H9 (cell line): ENCODE measurements around the gene CCL11. TPM values are rescaled to one million over a fixed set of nuclear protein-coding genes. Genes with fewer than 3 reads are reported as not detected.

Experiments used
- DNase-seq: peaks from one replicate; pipeline ENCODE4 v3.0.0-alpha.2; 2017
- H2AFZ ChIP-seq: one replicate; pipeline ENCODE4 v1.6.1; 2013; ENCODE audit warnings: mild to moderate bottlenecking, low read length, control low read depth, moderate library complexity
- H2AK5ac ChIP-seq: 2 replicates; pipeline ENCODE4 v1.6.1; 2013; ENCODE audit warnings: low read length, control low read depth, mixed read lengths; ENCODE audit not compliant: insufficient read length
- H2BK120ac ChIP-seq: one replicate; pipeline ENCODE4 v1.6.1; 2013; ENCODE audit warnings: low read depth, mild to moderate bottlenecking, low read length, control low read depth, inconsistent platforms; ENCODE audit not compliant: poor library complexity, severe bottlenecking
- H2BK12ac ChIP-seq: 2 replicates; pipeline ENCODE4 v1.6.1; 2013; ENCODE audit warnings: low read length, control low read depth, mixed read lengths, low read depth; ENCODE audit not compliant: insufficient read length
- H2BK15ac ChIP-seq: 2 replicates; pipeline ENCODE4 v1.6.1; 2013; ENCODE audit warnings: low read depth, low read length, control low read depth
- H2BK20ac ChIP-seq: one replicate; pipeline ENCODE4 v1.6.1; 2013; ENCODE audit warnings: low read depth, mild to moderate bottlenecking, low read length, control low read depth, inconsistent platforms; ENCODE audit not compliant: poor library complexity, severe bottlenecking
- H2BK5ac ChIP-seq: 2 replicates; pipeline ENCODE4 v1.6.1; 2013; ENCODE audit warnings: low read length, control low read depth, mixed read lengths; ENCODE audit not compliant: insufficient read length
- H3K14ac ChIP-seq: 2 replicates; pipeline ENCODE4 v1.6.1; 2013; ENCODE audit warnings: low read length, control low read depth; ENCODE audit not compliant: insufficient read depth
- H3K18ac ChIP-seq: 2 replicates; pipeline ENCODE4 v1.6.1; 2013; ENCODE audit warnings: low read depth, mild to moderate bottlenecking, mixed read lengths, low read length, control low read depth; ENCODE audit not compliant: insufficient read length
- H3K23ac ChIP-seq: 2 replicates; pipeline ENCODE4 v1.6.1; 2013; ENCODE audit warnings: low read length, control low read depth, mixed read lengths, low read depth; ENCODE audit not compliant: insufficient read length
- H3K23me2 ChIP-seq: 2 replicates; pipeline ENCODE4 v1.6.1; 2013; ENCODE audit warnings: low read depth, mild to moderate bottlenecking, mixed read lengths, low read length, control low read depth; ENCODE audit not compliant: insufficient read length, poor library complexity, severe bottlenecking
- H3K27ac ChIP-seq: 2 replicates; pipeline ENCODE4 v1.5.1; 2013; ENCODE audit warnings: low read length, control low read depth, mixed read lengths, low read depth; ENCODE audit not compliant: insufficient read length
- H3K27me3 ChIP-seq: 2 replicates; pipeline ENCODE4 v1.6.1; 2013; ENCODE audit warnings: low read length, control low read depth, inconsistent platforms; ENCODE audit not compliant: insufficient read depth
- H3K4ac ChIP-seq: 2 replicates; pipeline ENCODE4 v1.6.1; 2013; ENCODE audit warnings: low read depth, mild to moderate bottlenecking, control low read depth, inconsistent platforms, low read length, moderate library complexity
- H3K4me1 ChIP-seq: 2 replicates; pipeline ENCODE4 v1.6.1; 2013; ENCODE audit warnings: low read length, control low read depth, inconsistent platforms; ENCODE audit not compliant: insufficient read depth
- H3K4me2 ChIP-seq: 2 replicates; pipeline ENCODE4 v1.6.1; 2013; ENCODE audit warnings: low read length, control low read depth, mixed read lengths; ENCODE audit not compliant: insufficient read length, insufficient read depth
- H3K56ac ChIP-seq: 2 replicates; pipeline ENCODE4 v1.6.1; 2013; ENCODE audit warnings: low read depth, mild to moderate bottlenecking, mixed read lengths, low read length, control low read depth; ENCODE audit not compliant: insufficient read length
- H3K79me1 ChIP-seq: 2 replicates; pipeline ENCODE4 v1.6.1; 2013; ENCODE audit warnings: low read depth, mild to moderate bottlenecking, moderate library complexity, low read length, control low read depth, inconsistent platforms; ENCODE audit not compliant: insufficient read depth, poor library complexity, severe bottlenecking
- H3K79me2 ChIP-seq: 2 replicates; pipeline ENCODE4 v1.6.1; 2013; ENCODE audit warnings: low read length, control low read depth, inconsistent platforms; ENCODE audit not compliant: insufficient read depth
- H3K9ac ChIP-seq: 2 replicates; pipeline ENCODE4 v1.6.1; 2013; ENCODE audit warnings: low read length, control low read depth, mixed read lengths; ENCODE audit not compliant: insufficient read length; ENCODE audit errors: extremely low read depth
- H3K9me3 ChIP-seq: one replicate; pipeline ENCODE4 v1.6.1; 2013; ENCODE audit warnings: low read depth, low read length, inconsistent platforms; ENCODE audit not compliant: control insufficient read depth
- H3T11ph ChIP-seq: one replicate; pipeline ENCODE4 v1.6.1; 2013; ENCODE audit warnings: mild to moderate bottlenecking, low read length, control low read depth, inconsistent platforms
- H4K20me1 ChIP-seq: one replicate; pipeline ENCODE4 v1.6.1; 2013; ENCODE audit not compliant: control insufficient read depth, insufficient read length, insufficient read depth
- H4K5ac ChIP-seq: 2 replicates; pipeline ENCODE4 v1.6.1; 2013; ENCODE audit warnings: low read depth, mild to moderate bottlenecking, mixed read lengths, low read length, control low read depth; ENCODE audit not compliant: insufficient read length
- H4K8ac ChIP-seq: replicated peaks from 2 replicates; pipeline ENCODE4 v1.6.1; 2013; ENCODE audit warnings: low read length, control low read depth, mixed read lengths, low read depth; ENCODE audit not compliant: insufficient read length
- H4K91ac ChIP-seq: 2 replicates; pipeline ENCODE4 v1.6.1; 2013; ENCODE audit warnings: low read depth, mild to moderate bottlenecking, moderate library complexity, mixed read lengths, low read length, control low read depth; ENCODE audit not compliant: insufficient read length
- H3K27ac Mint-ChIP-seq, 3 experiments: 2 replicates in 2 of 3; 3 replicates in 1 of 3; pipeline ENCODE4 v1.8.0; 2020 to 2021; ENCODE audit warnings: mixed read lengths in 3 of 3, mild to moderate bottlenecking in 1 of 3, moderate library complexity in 1 of 3
- H3K27me3 Mint-ChIP-seq: 2 replicates; pipeline ENCODE4 v1.8.0; 2021; ENCODE audit warnings: low read depth, mild to moderate bottlenecking, moderate library complexity, mixed read lengths
- H3K36me3 Mint-ChIP-seq, 3 experiments: 2 replicates in 2 of 3; 3 replicates in 1 of 3; pipeline ENCODE4 v1.8.0; 2020 to 2021; ENCODE audit warnings: low read depth in 3 of 3, mixed read lengths in 3 of 3; ENCODE audit not compliant: insufficient read depth in 1 of 3
- H3K4me1 Mint-ChIP-seq, 2 experiments: 2 replicates each; pipeline ENCODE4 v1.8.0; 2020; ENCODE audit warnings: mixed read lengths in 2 of 2
- H3K4me3 Mint-ChIP-seq, 2 experiments: 2 replicates in 1 of 2; 3 replicates in 1 of 2; pipeline ENCODE4 v1.8.0; 2020 to 2021; ENCODE audit warnings: mild to moderate bottlenecking in 2 of 2, mixed read lengths in 2 of 2, moderate library complexity in 1 of 2
- H3K9me3 Mint-ChIP-seq, 2 experiments: 2 replicates in 1 of 2; 3 replicates in 1 of 2; pipeline ENCODE4 v1.8.0; 2020; ENCODE audit warnings: mild to moderate bottlenecking in 2 of 2, mixed read lengths in 2 of 2, moderate library complexity in 1 of 2
- CTCF ChIP-seq: fragments of 200-600 bp; sonication (generic); conservative IDR thresholded peaks from 3 replicates; pipeline ENCODE4 v1.8.0; 2021; ENCODE audit warnings: antibody characterized with exemption, mild to moderate bottlenecking
- WGBS: extraction: QIAGEN DNeasy Blood & Tissue Kit; methylation state at CpG from one replicate; pipeline ENCODE4 v1.1.7; 2013; ENCODE audit warnings: missing lambda C conversion rate, low lambda C conversion rate, mixed read lengths; ENCODE audit not compliant: insufficient read length; ENCODE audit errors: extremely low coverage; 5-methylcytosine and 5-hydroxymethylcytosine counted together
- total RNA-seq: library from RNA; stranded (reverse); gene quantifications from 2 replicates; pipeline ENCODE4 v1.2.1, GENCODE V29; 2021

CCL11 gene
- total RNA-seq, 1 experiment from 2014 or later: not detected

GRCh38 chr17:34261568-34262337 is 23.8 kb upstream of the CCL11 start:
- H3K36me3 Mint-ChIP-seq: no peaks in the 10 kb centered on the region; a peak in 1 of 7 replicates
- no CpG with 5 or more reads among the region's 5 CpGs for WGBS
- no peaks in the 10 kb centered on the region for H3K9me3 ChIP-seq
- H3K79me2 ChIP-seq: no peaks in the 10 kb centered on the region
- no peak overlapping the region for H3T11ph ChIP-seq
- H3K79me1 ChIP-seq: no peaks in the 10 kb centered on the region
- H3K4ac ChIP-seq: no peak overlapping the region
- H3K27ac Mint-ChIP-seq: no peak overlapping the region
- H3K4me2 ChIP-seq: no peak overlapping the region
- no peak for DNase-seq
- H3K27me3 Mint-ChIP-seq: peaks cover 11% of the 10 kb centered on the region
- no peak overlapping the region for H4K8ac ChIP-seq
- H3K23ac ChIP-seq: no peak overlapping the region
- no peak overlapping the region for H3K56ac ChIP-seq
- H3K27ac ChIP-seq: no peak overlapping the region
- H3K27me3 ChIP-seq: no peaks in the 10 kb centered on the region
- no peak overlapping the region for H4K91ac ChIP-seq
- H3K9ac ChIP-seq: no peak overlapping the region
- H4K20me1 ChIP-seq: no peaks in the 10 kb centered on the region
- no peak overlapping the region for H2BK120ac ChIP-seq
- no peak overlapping the region for H4K5ac ChIP-seq
- no peaks in the 10 kb centered on the region for H3K4me1 Mint-ChIP-seq
- no peak overlapping the region for H2AK5ac ChIP-seq
- no peaks in the 10 kb centered on the region for H3K9me3 Mint-ChIP-seq
- H3K18ac ChIP-seq: no peak overlapping the region
- no peak overlapping the region for H2AFZ ChIP-seq
- no peak overlapping the region for H3K4me3 Mint-ChIP-seq
- H3K23me2 ChIP-seq: no peaks in the 10 kb centered on the region
- no peak overlapping the region for H3K14ac ChIP-seq
- no peaks in the 10 kb centered on the region for H3K4me1 ChIP-seq
- no peak overlapping the region for H2BK12ac ChIP-seq
- TF ChIP-seq CTCF: no peak
- H2BK15ac ChIP-seq: no peak overlapping the region
- no peak overlapping the region for H2BK5ac ChIP-seq
- no peak overlapping the region for H2BK20ac ChIP-seq
